H9 (cell line): ENCODE measurements around the gene LIPH. TPM values are rescaled to one million over a fixed set of nuclear protein-coding genes. Genes with fewer than 3 reads are reported as not detected.

ENCODE experiments used
- DNase-seq: peaks from one replicate; pipeline ENCODE4 v3.0.0-alpha.2; 2017
- H2AFZ ChIP-seq: one replicate; pipeline ENCODE4 v1.6.1; 2013; ENCODE audit warnings: mild to moderate bottlenecking, low read length, control low read depth, moderate library complexity
- H2AK5ac ChIP-seq: 2 replicates; pipeline ENCODE4 v1.6.1; 2013; ENCODE audit warnings: low read length, control low read depth, mixed read lengths; ENCODE audit not compliant: insufficient read length
- H2BK120ac ChIP-seq: one replicate; pipeline ENCODE4 v1.6.1; 2013; ENCODE audit warnings: low read depth, mild to moderate bottlenecking, low read length, control low read depth, inconsistent platforms; ENCODE audit not compliant: poor library complexity, severe bottlenecking
- H2BK12ac ChIP-seq: 2 replicates; pipeline ENCODE4 v1.6.1; 2013; ENCODE audit warnings: low read length, control low read depth, mixed read lengths, low read depth; ENCODE audit not compliant: insufficient read length
- H2BK15ac ChIP-seq: 2 replicates; pipeline ENCODE4 v1.6.1; 2013; ENCODE audit warnings: low read depth, low read length, control low read depth
- H2BK20ac ChIP-seq: one replicate; pipeline ENCODE4 v1.6.1; 2013; ENCODE audit warnings: low read depth, mild to moderate bottlenecking, low read length, control low read depth, inconsistent platforms; ENCODE audit not compliant: poor library complexity, severe bottlenecking
- H2BK5ac ChIP-seq: 2 replicates; pipeline ENCODE4 v1.6.1; 2013; ENCODE audit warnings: low read length, control low read depth, mixed read lengths; ENCODE audit not compliant: insufficient read length
- H3K14ac ChIP-seq: 2 replicates; pipeline ENCODE4 v1.6.1; 2013; ENCODE audit warnings: low read length, control low read depth; ENCODE audit not compliant: insufficient read depth
- H3K18ac ChIP-seq: 2 replicates; pipeline ENCODE4 v1.6.1; 2013; ENCODE audit warnings: low read depth, mild to moderate bottlenecking, mixed read lengths, low read length, control low read depth; ENCODE audit not compliant: insufficient read length
- H3K23ac ChIP-seq: 2 replicates; pipeline ENCODE4 v1.6.1; 2013; ENCODE audit warnings: low read length, control low read depth, mixed read lengths, low read depth; ENCODE audit not compliant: insufficient read length
- H3K23me2 ChIP-seq: 2 replicates; pipeline ENCODE4 v1.6.1; 2013; ENCODE audit warnings: low read depth, mild to moderate bottlenecking, mixed read lengths, low read length, control low read depth; ENCODE audit not compliant: insufficient read length, poor library complexity, severe bottlenecking
- H3K27ac ChIP-seq: 2 replicates; pipeline ENCODE4 v1.5.1; 2013; ENCODE audit warnings: low read length, control low read depth, mixed read lengths, low read depth; ENCODE audit not compliant: insufficient read length
- H3K27me3 ChIP-seq: 2 replicates; pipeline ENCODE4 v1.6.1; 2013; ENCODE audit warnings: low read length, control low read depth, inconsistent platforms; ENCODE audit not compliant: insufficient read depth
- H3K4ac ChIP-seq: 2 replicates; pipeline ENCODE4 v1.6.1; 2013; ENCODE audit warnings: low read depth, mild to moderate bottlenecking, control low read depth, inconsistent platforms, low read length, moderate library complexity
- H3K4me1 ChIP-seq: 2 replicates; pipeline ENCODE4 v1.6.1; 2013; ENCODE audit warnings: low read length, control low read depth, inconsistent platforms; ENCODE audit not compliant: insufficient read depth
- H3K4me2 ChIP-seq: 2 replicates; pipeline ENCODE4 v1.6.1; 2013; ENCODE audit warnings: low read length, control low read depth, mixed read lengths; ENCODE audit not compliant: insufficient read length, insufficient read depth
- H3K56ac ChIP-seq: 2 replicates; pipeline ENCODE4 v1.6.1; 2013; ENCODE audit warnings: low read depth, mild to moderate bottlenecking, mixed read lengths, low read length, control low read depth; ENCODE audit not compliant: insufficient read length
- H3K79me1 ChIP-seq: 2 replicates; pipeline ENCODE4 v1.6.1; 2013; ENCODE audit warnings: low read depth, mild to moderate bottlenecking, moderate library complexity, low read length, control low read depth, inconsistent platforms; ENCODE audit not compliant: insufficient read depth, poor library complexity, severe bottlenecking
- H3K79me2 ChIP-seq: 2 replicates; pipeline ENCODE4 v1.6.1; 2013; ENCODE audit warnings: low read length, control low read depth, inconsistent platforms; ENCODE audit not compliant: insufficient read depth
- H3K9ac ChIP-seq: 2 replicates; pipeline ENCODE4 v1.6.1; 2013; ENCODE audit warnings: low read length, control low read depth, mixed read lengths; ENCODE audit not compliant: insufficient read length; ENCODE audit errors: extremely low read depth
- H3K9me3 ChIP-seq: one replicate; pipeline ENCODE4 v1.6.1; 2013; ENCODE audit warnings: low read depth, low read length, inconsistent platforms; ENCODE audit not compliant: control insufficient read depth
- H3T11ph ChIP-seq: one replicate; pipeline ENCODE4 v1.6.1; 2013; ENCODE audit warnings: mild to moderate bottlenecking, low read length, control low read depth, inconsistent platforms
- H4K20me1 ChIP-seq: one replicate; pipeline ENCODE4 v1.6.1; 2013; ENCODE audit not compliant: control insufficient read depth, insufficient read length, insufficient read depth
- H4K5ac ChIP-seq: 2 replicates; pipeline ENCODE4 v1.6.1; 2013; ENCODE audit warnings: low read depth, mild to moderate bottlenecking, mixed read lengths, low read length, control low read depth; ENCODE audit not compliant: insufficient read length
- H4K8ac ChIP-seq: replicated peaks from 2 replicates; pipeline ENCODE4 v1.6.1; 2013; ENCODE audit warnings: low read length, control low read depth, mixed read lengths, low read depth; ENCODE audit not compliant: insufficient read length
- H4K91ac ChIP-seq: 2 replicates; pipeline ENCODE4 v1.6.1; 2013; ENCODE audit warnings: low read depth, mild to moderate bottlenecking, moderate library complexity, mixed read lengths, low read length, control low read depth; ENCODE audit not compliant: insufficient read length
- H3K27ac Mint-ChIP-seq, 3 experiments: 2 replicates in 2 of 3; 3 replicates in 1 of 3; pipeline ENCODE4 v1.8.0; 2020 to 2021; ENCODE audit warnings: mixed read lengths in 3 of 3, mild to moderate bottlenecking in 1 of 3, moderate library complexity in 1 of 3
- H3K27me3 Mint-ChIP-seq: 2 replicates; pipeline ENCODE4 v1.8.0; 2021; ENCODE audit warnings: low read depth, mild to moderate bottlenecking, moderate library complexity, mixed read lengths
- H3K36me3 Mint-ChIP-seq, 3 experiments: 2 replicates in 2 of 3; 3 replicates in 1 of 3; pipeline ENCODE4 v1.8.0; 2020 to 2021; ENCODE audit warnings: low read depth in 3 of 3, mixed read lengths in 3 of 3; ENCODE audit not compliant: insufficient read depth in 1 of 3
- H3K4me1 Mint-ChIP-seq, 2 experiments: 2 replicates each; pipeline ENCODE4 v1.8.0; 2020; ENCODE audit warnings: mixed read lengths in 2 of 2
- H3K4me3 Mint-ChIP-seq, 2 experiments: 2 replicates in 1 of 2; 3 replicates in 1 of 2; pipeline ENCODE4 v1.8.0; 2020 to 2021; ENCODE audit warnings: mild to moderate bottlenecking in 2 of 2, mixed read lengths in 2 of 2, moderate library complexity in 1 of 2
- H3K9me3 Mint-ChIP-seq, 2 experiments: 2 replicates in 1 of 2; 3 replicates in 1 of 2; pipeline ENCODE4 v1.8.0; 2020; ENCODE audit warnings: mild to moderate bottlenecking in 2 of 2, mixed read lengths in 2 of 2, moderate library complexity in 1 of 2
- CTCF ChIP-seq: fragments of 200-600 bp; sonication (generic); conservative IDR thresholded peaks from 3 replicates; pipeline ENCODE4 v1.8.0; 2021; ENCODE audit warnings: antibody characterized with exemption, mild to moderate bottlenecking
- WGBS: extraction: QIAGEN DNeasy Blood & Tissue Kit; methylation state at CpG from one replicate; pipeline ENCODE4 v1.1.7; 2013; ENCODE audit warnings: missing lambda C conversion rate, low lambda C conversion rate, mixed read lengths; ENCODE audit not compliant: insufficient read length; ENCODE audit errors: extremely low coverage; 5-methylcytosine and 5-hydroxymethylcytosine counted together
- total RNA-seq: library from RNA; stranded (reverse); gene quantifications from 2 replicates; pipeline ENCODE4 v1.2.1, GENCODE V29; 2021

LIPH gene
- total RNA-seq, 1 experiment from 2014 or later, result 0.17 TPM

- peak; percentile 32; the same call in 2 of the 3 replicates for TF ChIP-seq CTCF
- no peak within 1 kb of the TSS for H3K56ac ChIP-seq
- H3K9me3 Mint-ChIP-seq, result no peaks in the 10 kb centered on the region
Measured at GRCh38 chr3:185498503-185499396, 53.6 kb downstream of the LIPH start, which contains the start of gene TMEM41A. TMEM41A (minus strand) TSS chr3:185499035; CDS start chr3:185498961, 74 bp downstream.

More at GRCh38 chr3:185498503-185499396, 53.6 kb downstream of the LIPH start, which contains the start of gene TMEM41A:
- H2BK20ac ChIP-seq, result no peak within 1 kb of the TSS
- H3K23me2 ChIP-seq, result peaks cover 2% of the 10 kb centered on the region
- H3K4me2 ChIP-seq, result peak within 1 kb of the TSS; percentile 61
- no peaks in the 10 kb centered on the region for H3K79me1 ChIP-seq
- H4K91ac ChIP-seq, result no peak within 1 kb of the TSS
- no peak within 1 kb of the TSS for H2AFZ ChIP-seq
- no peaks in the 10 kb centered on the region for H3K27me3 ChIP-seq
- peak within 1 kb of the TSS; percentile 86 to 98 for H3K4me3 Mint-ChIP-seq
- H3K23ac ChIP-seq, result no peak within 1 kb of the TSS
- H2BK15ac ChIP-seq, result 0 out of 2 replicates have a peak within 1 kb of the TSS, but pooled peaks have one; percentile 40
- no peak within 1 kb of the TSS for H2AK5ac ChIP-seq
- peaks cover 15 to 34% (median 29%) of the 10 kb centered on the region in 3 experiments; a peak in 6 of 7 replicates for H3K36me3 Mint-ChIP-seq
- no peak within 1 kb of the TSS for H3T11ph ChIP-seq
- peaks cover 2% of the 10 kb centered on the region; the same call in 1 of the 2 replicates for H3K4me1 ChIP-seq
- H4K20me1 ChIP-seq, result no peaks in the 10 kb centered on the region
- no peaks in the 10 kb centered on the region for H3K79me2 ChIP-seq
- no peak within 1 kb of the TSS for H3K27ac ChIP-seq
- no peak within 1 kb of the TSS for H4K8ac ChIP-seq
- H4K5ac ChIP-seq, result no peak within 1 kb of the TSS
- peaks cover 9 to 12% of the 10 kb centered on the region in 2 experiments for H3K4me1 Mint-ChIP-seq
- peak within 1 kb of the TSS; percentile 77 to 90 (median 89) for H3K27ac Mint-ChIP-seq
- no peaks in the 10 kb centered on the region for H3K9me3 ChIP-seq
- no peak within 1 kb of the TSS for H2BK12ac ChIP-seq
- peaks cover 7% of the 10 kb centered on the region for H3K27me3 Mint-ChIP-seq
- H3K9ac ChIP-seq, result peak within 1 kb of the TSS; percentile 90
- no peak within 1 kb of the TSS for H3K4ac ChIP-seq
- peak; percentile 93 for DNase-seq
- peak within 1 kb of the TSS; percentile 83 for H3K18ac ChIP-seq
- no CpG with 5 or more reads among the region's 82 CpGs for WGBS
- H2BK5ac ChIP-seq, result no peak within 1 kb of the TSS
- peak within 1 kb of the TSS; percentile 79 for H3K14ac ChIP-seq
- H2BK120ac ChIP-seq, result no peak within 1 kb of the TSS
